HUES6 (cell line): Measurements from ENCODE around the gene DGKB.
A peak's percentile ranks its signal among the peaks of the same experiment; 100 is the strongest.

ENCODE experiments used
- H3K27ac ChIP-seq: 2 replicates; pipeline ENCODE4 v1.7.0; 2013; ENCODE audit warnings: low read depth, mild to moderate bottlenecking, low read length, inconsistent platforms
- H3K27me3 ChIP-seq: 2 replicates; pipeline ENCODE4 v1.6.1; 2013; ENCODE audit warnings: low read length; ENCODE audit not compliant: control insufficient read depth, insufficient read depth
- H3K36me3 ChIP-seq: 2 replicates; pipeline ENCODE4 v1.6.1; 2013; ENCODE audit warnings: low read length; ENCODE audit not compliant: control insufficient read depth, insufficient read depth
- H3K4me1 ChIP-seq: 2 replicates; pipeline ENCODE4 v1.6.1; 2013; ENCODE audit warnings: low read length; ENCODE audit not compliant: control insufficient read depth, insufficient read depth
- H3K4me3 ChIP-seq: 2 replicates; pipeline ENCODE4 v1.5.1; 2013; ENCODE audit warnings: low read depth, low read length
- H3K9ac ChIP-seq: one replicate; pipeline ENCODE4 v1.6.1; 2013; ENCODE audit warnings: mild to moderate bottlenecking, low read length
- H3K9me3 ChIP-seq: 2 replicates; pipeline ENCODE4 v1.6.1; 2013; ENCODE audit warnings: low read depth, low read length; ENCODE audit not compliant: control insufficient read depth, insufficient read depth

Gene DGKB

DNA sequence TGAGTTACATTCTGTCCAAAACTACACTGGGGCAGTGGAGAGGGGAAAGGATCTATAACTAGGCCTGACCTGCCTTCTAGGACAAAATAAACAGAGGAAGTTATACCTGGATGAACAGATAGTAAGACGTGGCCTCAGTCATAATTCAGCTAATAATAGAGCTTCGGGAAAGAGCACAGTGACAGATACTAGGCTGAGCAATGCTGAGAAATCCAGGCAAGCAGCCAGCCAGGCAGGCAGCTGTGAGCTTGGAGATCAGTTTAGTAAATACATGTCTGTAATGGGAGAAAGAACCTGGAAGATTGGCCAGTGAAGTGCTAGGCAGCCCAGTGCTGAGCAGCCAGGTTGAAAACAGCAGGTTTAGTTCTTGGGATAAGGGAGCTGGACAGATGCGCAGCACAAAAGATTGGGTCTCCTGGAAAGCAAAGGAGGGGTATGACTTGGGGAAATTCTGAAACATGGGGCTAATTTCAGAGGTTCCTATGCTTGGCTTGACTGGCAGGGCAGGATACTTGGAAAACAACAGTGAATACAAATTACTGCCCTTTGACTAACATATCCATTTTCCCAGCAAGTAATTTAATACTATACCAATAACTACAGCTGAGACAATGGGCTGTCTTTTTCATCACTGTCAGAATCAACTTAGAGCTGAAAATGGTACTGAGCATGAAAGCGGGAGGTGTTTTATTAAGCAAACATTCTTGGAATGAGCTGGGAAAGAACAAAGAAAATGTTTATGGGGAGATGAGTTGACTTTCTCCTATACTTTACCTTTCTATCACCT is 140.8 kb downstream of the DGKB start:
- Histone ChIP-seq H3K36me3 (no peaks in the 10 kb centered on the region), H3K27ac (0 out of 2 replicates have a peak overlapping the region, but pooled peaks have one; percentile 5), H3K9me3 (no peaks in the 10 kb centered on the region), H3K4me3 (no peak overlapping the region), H3K4me1 (peaks cover 6% of the 10 kb centered on the region), H3K9ac (no peak overlapping the region), H3K27me3 (no peaks in the 10 kb centered on the region)

DNA sequence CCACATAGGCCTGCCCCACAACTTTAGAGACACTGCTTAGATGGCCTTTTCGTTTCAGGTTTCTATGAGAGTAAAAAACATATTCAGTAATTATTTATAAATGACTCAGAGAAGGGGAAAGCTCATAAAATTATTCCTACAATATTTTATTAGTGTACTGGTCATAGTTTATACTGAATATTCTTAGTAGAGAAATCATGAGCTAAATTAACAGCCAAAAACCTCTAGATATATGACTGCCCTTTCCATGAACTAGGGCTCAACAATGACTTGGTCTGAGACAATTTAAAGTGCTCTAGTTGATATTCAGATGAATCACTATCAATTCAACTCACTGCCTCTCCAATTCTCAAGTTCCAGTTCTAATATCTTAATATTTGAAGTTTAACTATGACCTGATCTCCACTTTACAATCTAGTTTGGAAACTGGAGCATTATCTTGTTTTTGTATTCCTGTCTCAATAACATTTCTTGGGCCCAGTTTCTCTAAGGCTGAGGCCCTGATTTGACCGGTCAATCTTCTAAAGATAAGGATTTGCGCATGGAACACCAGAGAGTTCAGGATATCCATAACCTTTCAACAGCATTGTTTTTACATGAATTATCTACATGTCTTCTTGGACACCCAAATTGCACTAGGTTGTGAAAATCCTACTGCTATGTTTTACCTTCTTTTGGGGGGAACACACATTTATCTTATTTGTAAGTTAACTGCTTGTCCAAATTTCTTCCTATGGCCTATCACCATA is 141.6 kb downstream of the DGKB start:
- H3K27me3 ChIP-seq: no peaks in the 10 kb centered on the region
- H3K4me3 ChIP-seq: no peak overlapping the region
- H3K36me3 ChIP-seq: no peaks in the 10 kb centered on the region
- H3K4me1 ChIP-seq: peaks cover 6% of the 10 kb centered on the region
- H3K9me3 ChIP-seq: no peaks in the 10 kb centered on the region
- no peak overlapping the region for H3K27ac ChIP-seq
- no peak overlapping the region for H3K9ac ChIP-seq

DNA sequence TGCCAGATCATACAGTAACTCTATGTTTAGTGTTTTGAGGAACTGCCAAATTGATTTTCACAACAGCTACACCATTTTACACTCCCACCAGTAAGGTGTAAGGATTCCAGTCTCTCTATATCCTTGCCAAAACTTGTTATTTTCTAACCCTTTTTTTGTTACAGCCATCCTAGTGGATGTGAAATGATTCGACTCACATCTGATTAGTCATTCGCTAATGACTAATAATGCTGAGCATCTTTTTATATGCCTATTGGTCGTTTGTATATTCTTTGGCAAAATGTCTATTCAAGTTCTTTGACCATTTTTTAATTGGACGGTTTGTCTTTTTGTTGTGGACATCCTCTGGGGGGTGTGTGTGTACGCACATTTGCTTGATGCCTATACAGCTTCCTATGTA is 142.8 kb downstream of the DGKB start:
- Histone ChIP-seq H3K9ac (no peak overlapping the region), H3K27ac (no peak overlapping the region), H3K36me3 (no peaks in the 10 kb centered on the region), H3K4me1 (peaks cover 6% of the 10 kb centered on the region), H3K4me3 (no peak overlapping the region), H3K9me3 (no peaks in the 10 kb centered on the region), H3K27me3 (no peaks in the 10 kb centered on the region)

DNA sequence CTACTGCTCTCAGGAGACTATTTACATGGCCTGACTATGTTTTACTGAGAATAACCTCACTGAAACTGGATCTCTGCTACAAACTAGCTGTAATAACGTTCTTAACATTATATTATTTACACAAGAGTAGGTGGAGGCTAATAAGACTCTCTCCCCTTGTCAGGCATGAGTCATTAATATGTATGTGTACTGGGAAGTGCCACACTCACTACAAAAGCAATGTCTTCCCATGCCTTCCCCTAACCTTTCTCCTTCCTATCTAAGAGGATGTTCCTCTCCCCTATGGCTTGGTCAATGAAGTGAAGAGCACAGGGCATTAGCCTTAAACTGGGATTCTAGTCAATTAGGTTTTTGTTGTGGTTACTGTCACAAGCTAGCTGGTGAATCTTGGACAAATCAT is 147.9 kb downstream of the DGKB start:
- Histone ChIP-seq H3K27me3 (no peaks in the 10 kb centered on the region), H3K4me1 (peaks cover 4% of the 10 kb centered on the region; the same call in 1 of the 2 replicates), H3K4me3 (no peak overlapping the region), H3K27ac (no peak overlapping the region), H3K36me3 (no peaks in the 10 kb centered on the region), H3K9ac (no peak overlapping the region), H3K9me3 (no peaks in the 10 kb centered on the region)

DNA sequence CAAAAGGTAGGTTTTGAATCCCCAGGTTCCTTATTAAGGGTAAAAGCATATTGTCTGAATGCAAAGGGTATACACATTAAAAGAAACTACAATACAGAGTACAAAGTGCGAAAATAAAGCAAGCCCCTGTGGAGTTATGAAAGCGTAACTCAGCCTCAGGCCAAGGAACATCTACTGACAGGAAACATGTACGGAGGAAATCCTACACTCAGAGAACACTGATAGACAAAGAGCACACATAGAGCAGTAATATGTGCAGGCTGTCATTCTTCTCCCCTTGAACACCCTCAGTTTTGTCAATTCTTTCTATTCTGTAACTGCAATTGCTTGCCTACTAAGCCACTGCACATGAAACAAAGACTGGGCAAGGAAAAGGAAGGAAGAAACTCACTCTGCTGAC is 150.2 kb downstream of the DGKB start:
- H3K9ac ChIP-seq: no peak overlapping the region
- H3K9me3 ChIP-seq: no peaks in the 10 kb centered on the region
- H3K27ac ChIP-seq: no peak overlapping the region

DNA sequence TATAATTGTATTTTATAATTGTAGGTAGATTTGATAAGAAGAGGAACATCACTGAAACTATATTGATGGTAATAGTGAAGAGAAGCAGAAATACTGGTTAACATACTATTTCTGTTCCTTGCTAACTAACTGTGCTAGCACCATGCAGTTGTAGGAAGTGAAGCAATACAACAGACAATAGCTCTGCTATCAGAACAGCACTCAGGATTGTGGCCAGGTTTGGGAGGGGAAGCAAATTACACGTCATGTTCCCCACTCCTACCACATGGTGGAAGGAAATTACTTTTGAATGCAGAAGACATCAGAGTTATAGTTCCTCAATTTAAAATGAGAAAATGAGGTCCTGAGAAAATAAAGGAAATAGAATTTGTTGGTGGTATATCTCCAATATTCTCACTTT is 151.1 kb downstream of the DGKB start:
- Histone ChIP-seq H3K27me3 (no peaks in the 10 kb centered on the region), H3K9me3 (no peaks in the 10 kb centered on the region), H3K4me3 (no peak overlapping the region), H3K36me3 (no peaks in the 10 kb centered on the region), H3K9ac (no peak overlapping the region), H3K4me1 (peaks cover 4% of the 10 kb centered on the region; the same call in 1 of the 2 replicates), H3K27ac (no peak overlapping the region)

More for the DNA sequence above, 150.2 kb downstream of the DGKB start:
- H3K4me3 ChIP-seq: no peak overlapping the region
- no peaks in the 10 kb centered on the region for H3K27me3 ChIP-seq
- peaks cover 4% of the 10 kb centered on the region; the same call in 1 of the 2 replicates for H3K4me1 ChIP-seq
- H3K36me3 ChIP-seq: no peaks in the 10 kb centered on the region

DNA sequence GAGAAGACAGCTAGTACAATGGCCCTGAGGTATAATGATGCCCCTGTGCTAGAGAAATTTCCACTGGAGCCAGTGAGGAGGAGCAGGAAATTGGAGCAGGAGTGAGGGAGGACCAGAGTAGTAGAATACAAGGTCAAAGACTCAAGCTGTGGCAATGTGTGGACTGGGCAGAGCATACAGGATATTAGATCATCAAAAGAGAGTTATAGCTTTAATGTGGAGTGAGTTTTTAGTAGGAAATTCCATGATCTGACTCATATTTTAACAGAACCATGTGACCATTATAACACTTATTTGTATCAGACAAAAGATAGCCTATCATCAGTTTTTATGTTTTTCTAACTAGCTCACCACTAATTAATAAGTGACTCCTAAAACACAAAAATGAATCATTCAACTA is 154.1 kb downstream of the DGKB start:
- H3K4me1 ChIP-seq: no peaks in the 10 kb centered on the region
- H3K9me3 ChIP-seq: peaks cover 21% of the 10 kb centered on the region
- H3K27me3 ChIP-seq: no peaks in the 10 kb centered on the region
- H3K4me3 ChIP-seq: no peak overlapping the region
- no peak overlapping the region for H3K27ac ChIP-seq
- H3K36me3 ChIP-seq: no peaks in the 10 kb centered on the region
- no peak overlapping the region for H3K9ac ChIP-seq

DNA sequence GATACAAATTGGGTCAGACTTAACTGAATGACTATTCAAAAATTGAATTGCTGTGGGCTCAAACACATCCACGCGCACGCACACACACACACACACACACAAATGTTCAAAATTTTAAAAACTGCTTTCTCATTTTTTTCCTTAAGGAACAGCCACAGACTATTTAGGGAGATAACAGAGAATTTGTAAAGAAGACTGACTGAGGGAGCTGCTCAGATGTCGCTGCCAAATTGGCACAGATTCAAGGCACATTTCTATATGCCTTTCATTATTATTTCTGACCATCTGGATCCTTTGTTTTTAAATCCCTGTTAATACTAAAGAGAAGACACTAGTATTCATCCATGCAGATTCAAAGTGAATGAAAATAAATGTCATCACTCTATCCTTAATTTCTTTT is 154.8 kb downstream of the DGKB start:
- Histone ChIP-seq H3K27ac (no peak overlapping the region), H3K9ac (no peak overlapping the region), H3K4me3 (no peak overlapping the region), H3K9me3 (peaks cover 28% of the 10 kb centered on the region), H3K4me1 (no peaks in the 10 kb centered on the region), H3K27me3 (no peaks in the 10 kb centered on the region), H3K36me3 (no peaks in the 10 kb centered on the region)

DNA sequence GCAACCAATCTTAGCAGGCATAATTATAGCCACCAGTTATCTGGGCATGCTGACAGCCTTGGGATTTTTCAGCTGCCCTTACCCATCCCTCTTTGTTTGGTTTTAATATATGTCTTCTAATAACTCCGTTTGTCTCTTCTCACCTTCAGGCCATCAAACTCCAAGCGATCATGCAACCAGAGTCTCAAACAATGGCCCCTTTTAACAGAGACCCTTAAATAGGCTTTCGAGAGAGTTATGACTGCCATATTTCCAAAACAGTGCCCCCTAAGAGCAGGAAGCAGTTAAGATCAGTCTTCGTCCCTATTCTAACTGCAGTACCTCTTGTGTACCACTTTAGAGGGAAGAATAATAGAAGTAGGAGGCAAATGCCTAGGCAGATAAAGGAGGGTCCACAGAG is 157.5 kb downstream of the DGKB start:
- no peaks in the 10 kb centered on the region for H3K36me3 ChIP-seq
- no peak overlapping the region for H3K9ac ChIP-seq
- H3K4me1 ChIP-seq: no peaks in the 10 kb centered on the region
- H3K27ac ChIP-seq: no peak overlapping the region
- H3K27me3 ChIP-seq: no peaks in the 10 kb centered on the region
- no peak overlapping the region for H3K4me3 ChIP-seq
- H3K9me3 ChIP-seq: peaks cover 42% of the 10 kb centered on the region

DNA sequence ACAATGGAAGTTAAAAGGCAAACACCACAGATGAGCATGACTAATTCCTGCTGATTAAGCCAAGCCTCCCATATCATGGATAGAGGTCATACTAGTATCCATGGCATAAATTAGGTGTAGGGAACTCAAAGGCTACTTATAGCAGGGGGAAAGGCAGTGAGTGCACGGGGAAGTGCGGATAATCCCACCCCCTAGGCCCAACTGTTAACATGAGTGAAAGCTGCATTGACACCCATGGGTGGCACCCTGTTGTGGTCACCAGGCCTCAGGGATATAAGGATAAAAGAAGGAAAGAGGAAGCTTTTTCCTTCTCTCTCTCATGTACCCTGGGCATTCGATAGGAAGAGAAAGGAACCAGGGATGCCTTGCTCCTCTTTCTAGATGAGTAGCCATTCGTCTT is 161.9 kb downstream of the DGKB start:
- Histone ChIP-seq H3K4me3 (no peak overlapping the region), H3K4me1 (no peaks in the 10 kb centered on the region), H3K9ac (no peak overlapping the region), H3K27me3 (no peaks in the 10 kb centered on the region), H3K27ac (no peak overlapping the region), H3K9me3 (peaks cover 51% of the 10 kb centered on the region), H3K36me3 (no peaks in the 10 kb centered on the region)

DNA sequence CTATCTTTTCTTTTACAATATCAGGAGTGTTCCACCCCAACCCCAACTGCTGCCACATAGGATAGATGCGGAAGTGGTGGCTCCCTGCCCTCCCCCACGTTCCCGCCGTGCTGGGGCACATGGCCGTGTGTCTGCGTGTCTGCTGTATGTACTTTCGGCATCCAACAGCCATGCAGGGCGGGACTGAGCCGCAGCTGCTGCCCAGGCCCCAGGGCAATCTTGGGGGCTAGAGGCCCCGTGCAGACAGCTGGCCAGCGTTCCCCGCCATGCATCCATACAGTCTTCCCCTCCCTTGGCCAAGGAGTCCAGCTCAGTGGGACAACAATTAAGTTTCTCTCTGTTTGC is 162.7 kb downstream of the DGKB start:
- H3K27ac ChIP-seq: no peak overlapping the region
- no peak overlapping the region for H3K9ac ChIP-seq
- no peaks in the 10 kb centered on the region for H3K36me3 ChIP-seq
- no peak overlapping the region for H3K4me3 ChIP-seq
- H3K27me3 ChIP-seq: no peaks in the 10 kb centered on the region
- peaks cover 43% of the 10 kb centered on the region for H3K9me3 ChIP-seq
- peaks cover 5% of the 10 kb centered on the region; the same call in 1 of the 2 replicates for H3K4me1 ChIP-seq
